ENCODE results near the gene C20orf204.
"Not testable (repeated sequence)": the region's sequence is repeated elsewhere in the genome, so short reads cannot be mapped to it uniquely, and the experiment has no call there.

Gene C20orf204

GRCh38 chr20:64084685-64085152 lies 48.7 kb downstream of the C20orf204 start:
- DNase-seq: no peak

GRCh38 chr20:64086801-64087200 lies 50.8 kb downstream of the C20orf204 start:
- DNase-seq: no peak

GRCh38 chr20:64087226-64087825 lies 51.3 kb downstream of the C20orf204 start:
- DNase-seq: not testable (repeated sequence)

- not testable (repeated sequence) for DNase-seq
Measured at GRCh38 chr20:64088586-64088985, 52.6 kb downstream of the C20orf204 start.

Data from activated CD4-positive, alpha-beta T cell treated with anti-CD3 and anti-CD28 coated beads, Interleukin-2, Interleukin-6, amounts not matched to agents 100 ng/mL and 50 ng/mL, durations not matched to agents 16 hours and 8 hours (primary cell).